Measurements from ENCODE around the gene CADM2.

The CADM2 gene

DNA sequence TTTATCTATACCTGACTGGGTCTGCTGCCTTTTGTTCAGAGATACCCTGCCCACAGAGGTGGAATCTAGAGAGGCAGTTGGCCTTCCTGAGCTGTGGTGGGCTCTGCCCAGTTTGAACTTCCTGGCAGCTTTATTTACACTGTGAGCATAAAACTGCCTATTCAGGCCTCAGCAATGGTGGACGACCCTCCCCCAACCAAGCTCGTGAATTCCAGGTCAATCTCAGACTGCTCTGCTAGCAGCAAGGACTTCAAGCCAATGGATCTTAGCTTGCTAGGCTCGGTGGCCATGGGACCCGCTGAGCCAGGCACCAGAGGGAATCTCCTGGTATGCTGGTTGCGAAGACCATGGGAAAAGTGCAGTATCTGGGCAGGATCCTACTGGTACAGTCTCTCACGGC, 270.2 kb downstream of the CADM2 start:
- TF ChIP-seq POLR2A (IDR thresholded peaks at IDR 0.05; ENCODE audit: low read depth, low read length) (no peak), TAF1 (IDR thresholded peaks at IDR 0.05; ENCODE audit: borderline replicate concordance, low read depth, low read length) (no peak), POLR2AphosphoS5 (IDR thresholded peaks at IDR 0.05; ENCODE audit: low read depth, low read length) (no peak)
- DNase-seq (ENCODE audit: insufficient read length) (no peak), FAIRE-seq (no peak)

DNA sequence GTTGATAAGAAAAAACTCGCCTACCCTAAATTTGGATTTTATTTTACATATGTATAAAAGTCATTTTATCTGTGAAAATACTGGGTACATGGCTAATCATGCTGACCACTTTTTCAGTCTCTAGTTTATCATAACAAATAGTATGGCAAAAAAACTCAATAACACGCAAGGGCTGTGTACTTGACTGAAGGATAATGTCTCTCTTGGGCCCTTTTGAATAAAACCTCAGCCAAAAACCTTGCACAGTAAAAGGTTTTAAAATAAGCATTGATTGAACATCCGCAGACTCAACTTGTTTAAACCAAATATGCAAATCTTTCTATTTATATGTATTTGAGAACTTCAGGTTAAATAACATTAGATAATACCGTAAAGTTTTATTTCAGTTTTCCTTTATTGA, 285.3 kb downstream of the CADM2 start:
- TF ChIP-seq TAF1 (IDR thresholded peaks at IDR 0.05; ENCODE audit: borderline replicate concordance, low read depth, low read length) (no peak), POLR2A (IDR thresholded peaks at IDR 0.05; ENCODE audit: low read depth, low read length) (no peak), POLR2AphosphoS5 (IDR thresholded peaks at IDR 0.05; ENCODE audit: low read depth, low read length) (no peak)
- FAIRE-seq (no peak), DNase-seq (ENCODE audit: insufficient read length) (no peak)

DNA sequence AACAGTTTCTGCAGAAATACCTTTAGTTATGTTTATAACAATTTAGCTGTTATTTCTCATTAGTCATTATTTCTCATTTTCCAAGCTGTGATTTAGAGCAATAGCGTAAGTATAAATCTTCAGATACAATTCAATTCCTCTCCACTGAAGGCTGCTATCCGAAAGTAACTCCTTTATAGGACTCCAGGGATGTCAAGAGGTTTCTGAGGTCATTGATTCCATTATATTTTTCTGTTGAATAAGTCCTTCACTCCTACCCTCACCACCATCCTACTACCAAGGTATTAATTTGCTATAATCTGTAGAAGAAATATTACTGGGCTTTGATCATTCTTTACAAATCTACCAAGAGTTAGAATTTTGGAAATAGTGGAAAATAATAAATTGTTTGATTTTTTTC, 285.7 kb downstream of the CADM2 start:
- no peak for TF ChIP-seq TAF1 (IDR thresholded peaks at IDR 0.05; ENCODE audit: borderline replicate concordance, low read depth, low read length)
- no peak for TF ChIP-seq POLR2AphosphoS5 (IDR thresholded peaks at IDR 0.05; ENCODE audit: low read depth, low read length)
- no peak for TF ChIP-seq POLR2A (IDR thresholded peaks at IDR 0.05; ENCODE audit: low read depth, low read length)
- FAIRE-seq (no peak), DNase-seq (ENCODE audit: insufficient read length) (no peak)

DNA sequence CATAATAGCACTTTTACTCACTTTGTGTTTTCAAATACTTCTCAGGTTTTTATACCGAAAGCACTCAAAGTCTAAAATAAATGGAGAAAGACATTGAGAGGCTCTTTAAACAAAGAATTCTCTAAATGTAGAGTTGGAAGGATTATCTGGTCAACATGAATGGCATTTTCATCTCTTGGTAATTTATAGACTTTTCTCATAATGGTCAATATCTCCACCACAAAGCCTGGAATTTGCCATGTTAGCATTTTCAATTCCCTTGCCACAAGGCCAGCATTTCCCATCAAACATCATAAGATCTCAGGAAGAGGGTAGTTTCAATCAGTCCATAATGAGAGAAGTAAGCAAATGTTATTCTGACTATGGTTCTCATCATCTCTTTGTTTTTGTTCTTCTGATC, 293.0 kb downstream of the CADM2 start:
- TF ChIP-seq POLR2AphosphoS5 (IDR thresholded peaks at IDR 0.05; ENCODE audit: low read depth, low read length) (no peak), TAF1 (IDR thresholded peaks at IDR 0.05; ENCODE audit: borderline replicate concordance, low read depth, low read length) (no peak), POLR2A (IDR thresholded peaks at IDR 0.05; ENCODE audit: low read depth, low read length) (no peak)
- FAIRE-seq: no peak
- DNase-seq (ENCODE audit: insufficient read length): no peak

DNA sequence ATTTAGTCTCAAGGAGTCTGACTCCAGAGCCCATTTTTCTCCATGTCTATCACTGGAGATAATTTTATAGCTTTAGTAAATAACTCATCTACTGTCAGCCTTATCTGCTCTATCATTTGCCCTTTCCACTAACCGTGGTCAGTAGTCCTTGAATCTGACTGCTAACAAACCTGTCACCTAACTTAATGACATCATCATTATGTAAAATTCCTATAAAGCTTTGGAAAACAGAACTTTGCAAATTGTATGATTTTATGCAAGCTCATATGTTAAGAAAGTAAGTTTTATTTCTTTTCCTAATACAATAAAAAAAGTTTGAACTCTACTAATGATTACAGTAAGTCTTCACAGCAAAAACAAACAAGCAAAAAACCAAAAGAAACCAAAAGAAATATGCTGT, 293.9 kb downstream of the CADM2 start:
- no peak for TF ChIP-seq POLR2A (IDR thresholded peaks at IDR 0.05; ENCODE audit: low read depth, low read length)
- TF ChIP-seq TAF1 (IDR thresholded peaks at IDR 0.05; ENCODE audit: borderline replicate concordance, low read depth, low read length): no peak
- no peak for FAIRE-seq
- DNase-seq (ENCODE audit: insufficient read length): no peak

DNA sequence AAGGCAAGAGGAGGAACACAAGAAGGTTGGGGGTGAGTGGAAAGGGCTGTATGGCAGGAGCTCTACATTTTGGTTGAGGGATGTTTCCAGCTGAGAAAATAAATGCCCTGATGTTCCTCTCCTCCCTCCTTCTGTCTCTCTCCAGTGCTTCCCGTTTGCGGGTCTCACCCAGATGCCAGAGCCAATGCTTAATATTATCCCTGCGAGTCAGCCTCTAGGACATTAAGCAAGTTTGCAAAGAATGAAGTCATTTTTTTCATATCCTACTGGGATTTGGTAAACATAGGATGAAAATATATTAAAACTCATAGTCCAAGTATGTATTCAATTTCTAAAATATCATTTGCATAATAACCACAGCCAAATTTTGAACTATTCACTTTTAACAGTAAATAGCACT, 295.9 kb downstream of the CADM2 start:
- TF ChIP-seq POLR2AphosphoS5 (IDR thresholded peaks at IDR 0.05; ENCODE audit: low read depth, low read length) (no peak), POLR2A (IDR thresholded peaks at IDR 0.05; ENCODE audit: low read depth, low read length) (no peak), TAF1 (IDR thresholded peaks at IDR 0.05; ENCODE audit: borderline replicate concordance, low read depth, low read length) (no peak)
- FAIRE-seq (no peak), DNase-seq (ENCODE audit: insufficient read length) (no peak)

DNA sequence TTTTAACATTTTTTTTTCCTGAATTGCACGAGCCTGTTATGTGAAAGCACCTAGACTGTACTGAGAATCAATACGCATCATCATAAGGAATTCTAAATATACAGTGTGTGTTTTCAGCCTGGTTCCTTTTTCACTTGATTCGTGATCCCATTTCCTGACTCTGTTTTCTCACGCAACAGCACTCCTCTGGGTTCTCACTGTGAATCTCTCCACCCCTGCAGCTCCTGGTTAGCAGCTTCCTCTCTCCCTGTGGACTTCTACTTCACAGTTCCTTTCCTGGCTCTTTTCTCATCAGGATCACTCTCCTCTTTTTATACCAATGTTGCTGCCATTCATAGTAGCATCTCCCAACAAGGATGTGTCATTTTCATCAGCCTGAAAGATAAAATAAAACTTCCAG, 297.2 kb downstream of the CADM2 start:
- DNase-seq (ENCODE audit: insufficient read length): no peak
- FAIRE-seq: no peak
- TF ChIP-seq POLR2AphosphoS5 (IDR thresholded peaks at IDR 0.05; ENCODE audit: low read depth, low read length) (no peak), POLR2A (IDR thresholded peaks at IDR 0.05; ENCODE audit: low read depth, low read length) (no peak), TAF1 (IDR thresholded peaks at IDR 0.05; ENCODE audit: borderline replicate concordance, low read depth, low read length) (no peak)

DNA sequence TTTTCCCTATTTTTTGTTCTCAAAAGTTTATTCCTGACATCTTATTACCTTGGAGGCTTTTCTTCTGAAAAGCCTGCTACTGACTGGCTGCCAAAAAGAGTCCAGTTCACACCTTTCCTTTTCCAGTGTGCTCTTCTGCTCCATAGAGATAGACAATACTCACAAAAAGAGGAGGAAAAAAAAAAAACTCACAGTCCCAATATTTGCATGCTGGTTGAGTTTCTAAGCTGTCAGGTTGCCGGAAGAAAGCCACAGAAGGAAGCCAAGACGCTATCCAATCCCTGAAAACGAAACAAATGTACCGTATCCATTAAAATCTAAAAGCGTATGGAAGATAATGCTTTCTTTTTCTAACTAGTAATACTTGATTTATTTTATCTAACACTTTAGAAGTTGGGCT, 299.5 kb downstream of the CADM2 start:
- no peak for TF ChIP-seq TAF1 (IDR thresholded peaks at IDR 0.05; ENCODE audit: borderline replicate concordance, low read depth, low read length)
- no peak for TF ChIP-seq POLR2A (IDR thresholded peaks at IDR 0.05; ENCODE audit: low read depth, low read length)
- no peak for TF ChIP-seq POLR2AphosphoS5 (IDR thresholded peaks at IDR 0.05; ENCODE audit: low read depth, low read length)
- FAIRE-seq (no peak), DNase-seq (ENCODE audit: insufficient read length) (no peak)

DNA sequence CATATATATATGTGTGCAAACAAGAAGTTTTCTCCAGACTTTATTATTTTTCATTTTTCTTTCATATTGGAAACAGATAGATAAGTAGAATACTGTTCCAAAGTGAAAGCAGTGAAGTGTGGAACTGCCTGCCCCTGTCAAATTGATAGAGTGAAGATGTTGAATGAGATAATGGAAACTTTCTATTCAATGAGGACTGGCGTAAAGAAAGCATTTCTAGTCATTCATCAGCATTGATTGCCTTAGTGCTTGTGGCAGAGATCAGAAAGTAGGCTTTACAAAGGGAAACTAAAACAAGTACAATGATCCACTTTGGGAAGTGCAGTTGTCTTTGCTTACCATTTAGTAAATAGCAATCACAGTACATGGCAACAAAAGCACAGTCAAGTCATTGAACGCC, 300.0 kb downstream of the CADM2 start:
- no peak for FAIRE-seq
- DNase-seq (ENCODE audit: insufficient read length): no peak
- TF ChIP-seq POLR2AphosphoS5 (IDR thresholded peaks at IDR 0.05; ENCODE audit: low read depth, low read length) (no peak), TAF1 (IDR thresholded peaks at IDR 0.05; ENCODE audit: borderline replicate concordance, low read depth, low read length) (no peak), POLR2A (IDR thresholded peaks at IDR 0.05; ENCODE audit: low read depth, low read length) (no peak)

DNA sequence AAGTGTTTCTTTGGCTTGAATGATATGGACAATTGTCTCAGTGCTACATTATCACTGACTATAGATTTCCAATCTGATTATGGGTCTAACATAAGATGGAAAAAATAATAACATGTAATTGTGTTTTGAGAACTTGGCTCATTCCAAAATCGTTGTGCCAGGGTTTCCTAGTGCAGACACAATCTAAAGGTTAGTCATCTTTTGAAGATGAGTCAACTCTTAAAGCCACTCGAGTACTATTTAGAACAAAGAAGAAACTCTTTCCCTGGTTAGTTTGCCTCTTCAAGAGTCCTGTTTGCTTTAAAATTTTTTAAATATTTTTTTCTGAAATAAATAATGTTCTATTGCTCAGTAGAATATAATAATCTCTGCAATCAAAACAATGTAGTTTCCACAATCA, 301.0 kb downstream of the CADM2 start:
- DNase-seq (ENCODE audit: insufficient read length) (no peak), FAIRE-seq (no peak)
- TF ChIP-seq POLR2AphosphoS5 (IDR thresholded peaks at IDR 0.05; ENCODE audit: low read depth, low read length) (no peak), POLR2A (IDR thresholded peaks at IDR 0.05; ENCODE audit: low read depth, low read length) (no peak), TAF1 (IDR thresholded peaks at IDR 0.05; ENCODE audit: borderline replicate concordance, low read depth, low read length) (no peak)

DNA sequence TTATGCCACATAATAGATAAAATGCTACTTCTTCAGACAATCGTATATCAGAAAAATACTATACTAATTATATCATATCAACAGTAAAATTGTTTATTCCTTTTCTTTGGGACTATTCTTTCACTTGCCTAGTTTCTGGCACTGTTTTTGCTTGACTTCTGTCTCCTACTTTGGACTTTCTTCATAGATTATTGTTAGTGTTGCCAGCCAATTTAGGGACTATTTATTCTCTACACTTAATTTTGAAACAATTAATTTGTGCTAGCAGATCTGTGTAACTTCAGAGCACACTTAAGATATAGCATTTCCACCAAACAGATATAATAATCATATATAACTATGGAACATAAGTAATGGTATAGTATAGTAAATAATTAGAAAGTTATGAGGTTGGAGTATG, 305.6 kb downstream of the CADM2 start:
- FAIRE-seq: no peak

DNA sequence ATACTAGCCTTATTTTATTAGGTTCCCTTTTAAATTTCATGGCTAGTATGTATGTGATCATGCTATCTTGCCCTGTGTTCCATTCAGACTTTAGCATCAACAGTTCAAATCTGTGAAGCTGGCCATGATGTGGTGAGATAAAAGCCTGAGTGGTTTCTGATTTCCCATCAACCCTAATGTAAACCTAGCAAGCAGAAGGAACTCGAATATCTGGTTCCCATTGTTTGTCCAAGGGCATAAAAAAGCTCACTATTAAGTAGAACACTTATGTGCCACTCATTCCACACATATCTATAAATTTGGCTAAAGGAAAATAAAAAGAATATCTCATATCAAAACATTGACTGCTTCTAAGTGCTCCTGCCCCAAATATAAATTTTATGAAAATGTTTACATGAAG, 311.7 kb downstream of the CADM2 start:
- no peak for DNase-seq (ENCODE audit: insufficient read length)
- TF ChIP-seq TAF1 (IDR thresholded peaks at IDR 0.05; ENCODE audit: borderline replicate concordance, low read depth, low read length) (no peak), POLR2AphosphoS5 (IDR thresholded peaks at IDR 0.05; ENCODE audit: low read depth, low read length) (no peak), POLR2A (IDR thresholded peaks at IDR 0.05; ENCODE audit: low read depth, low read length) (no peak)
- no peak for FAIRE-seq

More for the DNA sequence above, 305.6 kb downstream of the CADM2 start:
- TF ChIP-seq POLR2A (IDR thresholded peaks at IDR 0.05; ENCODE audit: low read depth, low read length) (no peak), POLR2AphosphoS5 (IDR thresholded peaks at IDR 0.05; ENCODE audit: low read depth, low read length) (no peak), TAF1 (IDR thresholded peaks at IDR 0.05; ENCODE audit: borderline replicate concordance, low read depth, low read length) (no peak)
- DNase-seq (ENCODE audit: insufficient read length): no peak

DNA sequence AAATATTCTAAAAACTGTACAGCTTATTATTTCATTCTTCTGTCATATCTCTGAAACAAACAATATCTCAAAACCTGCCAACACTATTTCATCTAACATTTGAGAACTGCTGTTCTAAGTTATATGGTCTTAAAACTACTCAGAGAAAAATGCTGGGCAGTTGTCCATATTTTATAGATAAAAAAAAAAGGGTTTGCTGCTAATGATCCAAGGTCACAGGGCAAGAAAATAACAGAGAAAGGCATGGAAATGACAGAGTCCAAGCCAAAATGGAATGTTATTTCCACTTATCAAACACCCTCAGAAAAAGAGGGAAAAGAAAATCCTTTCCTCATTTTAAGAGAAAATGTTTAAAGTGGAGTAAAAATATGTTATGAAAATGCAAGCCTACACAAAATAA, 313.1 kb downstream of the CADM2 start:
- DNase-seq (ENCODE audit: insufficient read length): no peak
- no peak for TF ChIP-seq POLR2AphosphoS5 (IDR thresholded peaks at IDR 0.05; ENCODE audit: low read depth, low read length)
- TF ChIP-seq POLR2A (IDR thresholded peaks at IDR 0.05; ENCODE audit: low read depth, low read length): no peak
- no peak for TF ChIP-seq TAF1 (IDR thresholded peaks at IDR 0.05; ENCODE audit: borderline replicate concordance, low read depth, low read length)
- FAIRE-seq: no peak

Measured in GM12892 (cell line).